LNCAP (cell line): ENCODE measurements around the gene PROK2.

ENCODE experiments used
- TF ChIP-seq, protein P1 (sequence below): fragments of 450-650 bp; IDR thresholded peaks from 2 replicates; pipeline ENCODE4 v1.5.1; 2017; ENCODE audit warnings: mild to moderate bottlenecking

Gene PROK2

DNA sequence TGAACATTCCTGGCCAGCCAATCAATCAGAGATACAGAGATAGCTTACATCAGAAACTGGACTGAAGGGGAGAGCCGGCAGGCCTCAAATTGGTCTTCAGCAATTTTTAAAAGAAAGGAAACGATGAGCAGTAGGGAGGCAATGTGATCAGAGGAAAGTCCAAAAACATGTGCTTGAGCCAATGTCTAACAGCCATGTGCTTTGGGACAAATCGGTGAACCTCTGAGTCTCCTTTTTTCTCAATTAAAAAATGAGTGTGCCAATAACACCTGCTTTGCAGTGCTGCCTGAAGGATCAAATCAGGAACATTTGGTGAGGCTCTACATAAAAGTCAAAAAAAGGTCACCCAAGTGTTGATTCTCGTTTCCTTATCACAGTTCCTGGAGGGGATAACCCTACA, 52.3 kb downstream of the PROK2 start:
- TF ChIP-seq, protein P1, sequence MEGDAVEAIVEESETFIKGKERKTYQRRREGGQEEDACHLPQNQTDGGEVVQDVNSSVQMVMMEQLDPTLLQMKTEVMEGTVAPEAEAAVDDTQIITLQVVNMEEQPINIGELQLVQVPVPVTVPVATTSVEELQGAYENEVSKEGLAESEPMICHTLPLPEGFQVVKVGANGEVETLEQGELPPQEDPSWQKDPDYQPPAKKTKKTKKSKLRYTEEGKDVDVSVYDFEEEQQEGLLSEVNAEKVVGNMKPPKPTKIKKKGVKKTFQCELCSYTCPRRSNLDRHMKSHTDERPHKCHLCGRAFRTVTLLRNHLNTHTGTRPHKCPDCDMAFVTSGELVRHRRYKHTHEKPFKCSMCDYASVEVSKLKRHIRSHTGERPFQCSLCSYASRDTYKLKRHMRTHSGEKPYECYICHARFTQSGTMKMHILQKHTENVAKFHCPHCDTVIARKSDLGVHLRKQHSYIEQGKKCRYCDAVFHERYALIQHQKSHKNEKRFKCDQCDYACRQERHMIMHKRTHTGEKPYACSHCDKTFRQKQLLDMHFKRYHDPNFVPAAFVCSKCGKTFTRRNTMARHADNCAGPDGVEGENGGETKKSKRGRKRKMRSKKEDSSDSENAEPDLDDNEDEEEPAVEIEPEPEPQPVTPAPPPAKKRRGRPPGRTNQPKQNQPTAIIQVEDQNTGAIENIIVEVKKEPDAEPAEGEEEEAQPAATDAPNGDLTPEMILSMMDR = no peak

DNA sequence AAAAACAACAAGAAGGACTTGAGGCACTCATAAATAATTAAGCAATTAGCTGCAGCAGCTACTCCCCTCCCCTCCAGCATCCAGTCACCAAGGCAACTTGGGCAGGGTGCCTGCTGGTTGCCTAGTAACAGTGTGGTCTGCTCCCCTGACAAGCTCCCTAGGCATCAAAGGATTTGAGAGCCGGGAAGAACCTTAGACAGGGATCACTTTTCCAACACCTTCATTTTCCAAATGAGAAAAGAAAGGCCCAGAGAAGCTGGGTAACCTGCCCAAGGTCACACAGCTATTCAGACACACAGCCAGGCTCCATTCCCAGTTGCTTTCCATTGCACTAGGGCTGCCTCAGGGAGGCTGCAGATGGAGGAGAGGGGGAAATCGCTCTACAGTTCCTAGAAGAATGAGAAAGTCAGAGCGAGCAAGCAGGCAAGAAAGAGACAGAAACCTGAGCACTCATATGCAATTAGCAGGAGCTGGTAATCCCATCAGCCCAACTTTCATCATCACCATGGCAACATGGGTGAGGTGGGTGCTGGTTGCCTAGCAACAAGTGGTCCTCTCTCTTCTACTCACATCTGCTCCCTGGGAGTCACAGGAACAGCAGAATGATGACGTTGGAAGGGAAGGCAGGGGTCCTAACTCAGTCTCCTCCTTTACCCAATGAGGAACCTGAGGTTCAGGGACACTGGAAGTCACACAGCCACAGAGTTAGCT, 56.2 kb downstream of the PROK2 start:
- TF ChIP-seq, protein P1 = no peak

DNA sequence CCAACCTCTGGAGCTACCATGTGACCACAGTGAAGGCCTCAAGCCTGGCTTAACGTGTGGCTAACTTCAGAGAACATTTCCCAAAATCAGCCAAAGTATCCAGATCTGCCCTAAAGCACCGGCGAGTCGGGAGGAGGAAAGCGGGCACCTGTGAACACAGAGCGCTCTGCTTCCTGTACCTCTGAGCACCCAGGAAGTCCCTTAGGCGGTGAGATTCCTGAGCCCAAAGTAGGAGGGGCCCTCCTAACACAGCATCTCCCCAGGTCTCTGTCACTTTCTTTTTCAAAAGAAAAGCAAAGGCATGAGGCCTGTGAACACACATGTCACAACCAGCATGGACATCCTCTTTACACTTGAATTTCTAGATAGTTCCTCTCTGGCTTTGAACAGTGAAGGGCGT, 58.8 kb downstream of the PROK2 start:
- TF ChIP-seq, protein P1 = no peak

DNA sequence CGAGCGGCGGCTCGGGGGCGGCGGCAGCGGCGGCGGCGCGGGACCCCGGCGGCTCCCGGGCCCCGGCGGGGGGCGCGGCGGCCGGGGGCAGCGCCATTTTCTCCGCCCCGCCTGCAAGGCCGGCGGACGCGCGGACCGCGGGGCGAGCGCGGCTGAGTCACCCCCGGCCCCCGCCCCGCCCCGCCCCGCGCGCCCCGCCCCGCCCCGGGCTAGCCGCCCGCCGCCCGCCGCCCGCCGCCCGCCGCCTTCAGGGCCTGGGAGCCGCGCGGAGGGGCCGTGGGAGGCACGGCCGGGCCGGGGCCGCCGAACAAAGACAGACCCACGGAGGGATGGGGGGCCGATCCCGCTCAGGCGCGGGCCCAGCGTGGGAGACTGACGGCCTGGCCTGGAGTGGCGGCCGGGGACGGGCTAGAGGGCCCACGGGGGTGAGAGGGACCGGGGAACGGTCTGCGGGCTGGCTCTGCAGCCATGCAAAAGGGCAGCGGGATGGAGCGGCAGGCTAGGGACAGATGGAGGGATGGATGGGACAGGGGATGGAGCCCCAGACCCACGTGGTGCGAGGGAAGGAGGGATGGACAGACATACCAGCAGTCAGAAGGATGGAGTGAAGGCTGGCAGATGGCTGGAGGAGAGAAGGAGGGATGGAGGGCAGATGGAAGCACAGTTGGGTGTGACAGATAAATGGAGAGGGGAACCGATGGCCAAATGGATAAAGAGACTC, 59.5 kb downstream of the PROK2 start, which contains the start of gene EIF4E3:
EIF4E3 (minus strand) TSS at position 132 of the 721 bp plus-strand sequence; CDS start at position 97, 35 bp downstream.
- TF ChIP-seq, protein P1 = no peak

DNA sequence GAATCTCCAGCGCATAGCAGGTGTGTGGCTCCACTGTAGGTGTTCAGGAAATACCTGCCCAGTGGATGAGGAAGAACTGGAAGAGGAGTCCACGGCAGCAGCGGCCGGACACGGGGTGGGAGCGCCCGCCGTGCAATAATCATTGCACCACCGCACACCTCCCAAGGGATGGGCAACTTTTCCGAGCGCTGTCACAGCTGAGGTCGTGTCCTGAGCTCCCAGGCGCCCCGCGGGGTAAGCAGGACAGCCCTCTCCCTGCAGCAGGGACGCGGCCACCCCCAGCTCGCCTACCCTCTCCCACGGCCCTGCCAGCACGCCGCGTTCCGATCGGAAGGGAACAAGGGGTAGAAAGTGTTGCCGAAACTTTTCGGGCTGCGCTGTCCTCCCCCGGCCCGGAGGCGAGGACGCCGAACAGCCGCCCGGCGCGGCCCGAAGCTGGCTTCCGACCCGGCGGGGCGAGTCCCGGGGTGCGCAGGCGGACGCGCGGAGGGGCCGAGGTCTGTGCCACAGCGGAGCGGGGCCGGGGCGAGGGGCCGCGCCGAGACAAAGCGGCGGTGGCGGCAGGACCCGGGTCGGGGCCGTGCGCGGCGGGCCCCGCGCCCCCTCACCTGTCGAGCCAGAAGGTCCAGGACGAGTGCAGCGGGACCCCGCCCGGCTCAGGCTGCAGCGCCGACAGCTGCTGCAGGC, 60.2 kb downstream of the PROK2 start:
- TF ChIP-seq, protein P1 = no peak

DNA sequence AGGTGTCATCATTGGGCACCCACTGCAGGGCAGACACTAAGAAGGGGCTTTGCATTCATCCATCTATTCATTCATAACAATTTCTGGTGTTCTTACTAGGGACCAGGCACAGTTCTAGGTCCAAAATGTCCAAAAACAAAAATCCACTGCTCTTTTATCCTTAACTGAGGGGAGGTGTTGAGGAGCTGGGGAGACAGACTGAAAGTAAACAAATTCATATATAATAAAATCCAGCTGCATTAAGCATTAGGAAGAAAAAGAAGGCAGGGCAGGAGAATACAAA, 60.8 kb downstream of the PROK2 start:
- TF ChIP-seq, protein P1 = no peak

DNA sequence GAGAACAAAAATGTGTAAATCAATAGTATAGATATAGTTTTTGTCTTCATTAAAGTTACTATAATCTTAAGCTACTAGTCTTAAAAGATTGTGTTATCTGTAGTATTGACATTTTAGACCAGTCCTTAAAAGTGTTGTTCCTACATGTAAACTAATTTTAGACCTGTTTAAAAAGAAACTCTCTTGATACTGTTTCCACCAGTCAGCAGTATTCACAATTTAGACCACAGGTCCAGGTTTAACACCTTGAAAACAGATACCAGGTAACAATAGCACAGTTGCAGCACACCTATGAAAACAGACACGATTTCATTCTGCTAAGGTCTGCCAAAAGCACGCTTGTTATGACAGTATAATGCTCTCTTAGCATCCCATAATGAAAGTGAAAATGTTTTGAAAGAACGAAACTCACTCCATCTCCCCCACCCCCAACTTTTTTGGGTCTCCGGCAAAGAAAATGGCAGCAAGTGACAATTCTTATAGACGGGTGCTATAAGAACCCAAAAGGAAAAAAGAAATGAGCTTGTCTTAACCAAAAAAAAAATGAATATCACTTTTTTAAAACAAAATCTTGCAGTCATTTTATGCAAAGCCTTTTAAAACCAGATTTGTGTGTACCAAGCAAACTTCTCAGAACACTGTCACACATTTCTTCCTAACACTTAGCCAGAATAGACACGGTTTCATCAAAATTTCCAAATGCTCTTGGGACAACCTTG, 61.3 kb downstream of the PROK2 start:
- TF ChIP-seq, protein P1 = no peak
